ENCODE measurements around the gene DIO3. TPM values are rescaled to one million over a fixed set of nuclear protein-coding genes. Genes with fewer than 3 reads are reported as not detected.

The DIO3 gene
- total RNA-seq, 1 experiment from 2014 or later = 4.9 TPM

GRCh38 chr14:101590062-101590461 lies 28.8 kb downstream of the DIO3 start:
- no TSS peak for BruUV-seq (replicated peaks)
- Histone ChIP-seq H3K9me2 (replicated peaks; ENCODE audit: low read length) (no peaks in the 10 kb centered on the region), H2AFZ (ENCODE audit: low read length) (no peak overlapping the region), H3K27ac (ENCODE audit: low read length) (no peak overlapping the region), H3K4me2 (ENCODE audit: low read length) (no peak overlapping the region), H4K20me1 (ENCODE audit: low read length) (no peaks in the 10 kb centered on the region), H3K9ac (ENCODE audit: low read length) (no peak overlapping the region), H3K27me3 (ENCODE audit: low read length) (no peaks in the 10 kb centered on the region), H3K4me3 (ENCODE audit: low read length) (no peak overlapping the region), H3K36me3 (ENCODE audit: low read depth, low read length) (no peaks in the 10 kb centered on the region), H3K4me1 (ENCODE audit: insufficient read depth, low read length) (no peaks in the 10 kb centered on the region), H3K79me2 (ENCODE audit: low read length) (no peaks in the 10 kb centered on the region), H3F3A (ENCODE audit: low read length, unreplicated experiment) (no peaks in the 10 kb centered on the region), H3K9me3 (ENCODE audit: low read length) (no peaks in the 10 kb centered on the region)
- intact Hi-C loops (cut with micrococcal nuclease) = no loop called here
- CTCF ChIA-PET = no interaction called here
- no peak for ATAC-seq
- TF ChIP-seq EZH2phosphoT487 (IDR thresholded peaks at IDR 0.05; ENCODE audit: borderline replicate concordance, low read length) (no peak), EZH2 (IDR thresholded peaks at IDR 0.05; ENCODE audit: low read length, unreplicated experiment) (no peak)
- TF ChIP-seq, protein P1, sequence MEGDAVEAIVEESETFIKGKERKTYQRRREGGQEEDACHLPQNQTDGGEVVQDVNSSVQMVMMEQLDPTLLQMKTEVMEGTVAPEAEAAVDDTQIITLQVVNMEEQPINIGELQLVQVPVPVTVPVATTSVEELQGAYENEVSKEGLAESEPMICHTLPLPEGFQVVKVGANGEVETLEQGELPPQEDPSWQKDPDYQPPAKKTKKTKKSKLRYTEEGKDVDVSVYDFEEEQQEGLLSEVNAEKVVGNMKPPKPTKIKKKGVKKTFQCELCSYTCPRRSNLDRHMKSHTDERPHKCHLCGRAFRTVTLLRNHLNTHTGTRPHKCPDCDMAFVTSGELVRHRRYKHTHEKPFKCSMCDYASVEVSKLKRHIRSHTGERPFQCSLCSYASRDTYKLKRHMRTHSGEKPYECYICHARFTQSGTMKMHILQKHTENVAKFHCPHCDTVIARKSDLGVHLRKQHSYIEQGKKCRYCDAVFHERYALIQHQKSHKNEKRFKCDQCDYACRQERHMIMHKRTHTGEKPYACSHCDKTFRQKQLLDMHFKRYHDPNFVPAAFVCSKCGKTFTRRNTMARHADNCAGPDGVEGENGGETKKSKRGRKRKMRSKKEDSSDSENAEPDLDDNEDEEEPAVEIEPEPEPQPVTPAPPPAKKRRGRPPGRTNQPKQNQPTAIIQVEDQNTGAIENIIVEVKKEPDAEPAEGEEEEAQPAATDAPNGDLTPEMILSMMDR (conservative IDR thresholded peaks at IDR 0.05; ENCODE audit: low read depth, low read length) = no peak
- POLR2A ChIA-PET (ENCODE audit: unreplicated experiment) = no interaction called here
- no peak for DNase-seq

DNA sequence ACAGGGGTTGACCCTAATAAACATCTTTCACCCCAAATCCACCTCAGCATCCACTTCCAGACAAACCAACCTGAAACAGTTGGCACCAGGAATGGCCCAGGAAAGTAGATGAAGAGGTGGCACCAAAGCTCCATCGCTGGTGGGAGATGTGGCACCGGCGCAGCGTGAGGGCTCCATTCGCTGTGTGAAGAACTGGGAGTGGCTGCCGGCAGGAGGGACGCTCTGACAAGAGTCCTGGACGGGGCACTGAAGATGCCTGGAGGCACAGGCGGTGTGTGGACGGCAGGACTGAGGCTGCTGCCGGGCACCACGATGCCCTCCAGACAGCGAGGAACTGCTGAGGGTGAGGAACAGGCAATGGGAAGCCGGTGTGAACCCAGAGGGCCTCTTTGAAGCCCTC lies 29.3 kb downstream of the DIO3 start:
- Histone ChIP-seq H3K36me3 (ENCODE audit: low read depth, low read length) (no peaks in the 10 kb centered on the region), H4K20me1 (ENCODE audit: low read length) (no peaks in the 10 kb centered on the region), H3K9me3 (ENCODE audit: low read length) (no peaks in the 10 kb centered on the region), H3F3A (ENCODE audit: low read length, unreplicated experiment) (no peaks in the 10 kb centered on the region), H3K9me2 (replicated peaks; ENCODE audit: low read length) (no peaks in the 10 kb centered on the region), H3K27ac (ENCODE audit: low read length) (no peak overlapping the region), H3K27me3 (ENCODE audit: low read length) (no peaks in the 10 kb centered on the region), H3K9ac (ENCODE audit: low read length) (no peak overlapping the region), H3K4me3 (ENCODE audit: low read length) (no peak overlapping the region), H3K4me1 (ENCODE audit: insufficient read depth, low read length) (no peaks in the 10 kb centered on the region), H3K79me2 (ENCODE audit: low read length) (no peaks in the 10 kb centered on the region), H3K4me2 (ENCODE audit: low read length) (no peak overlapping the region), H2AFZ (ENCODE audit: low read length) (no peak overlapping the region)
- BruUV-seq (replicated peaks) = no TSS peak
- ChIA-PET POLR2A (ENCODE audit: unreplicated experiment) (no interaction called here), CTCF (no interaction called here)
- TF ChIP-seq EZH2 (IDR thresholded peaks at IDR 0.05; ENCODE audit: low read length, unreplicated experiment) = no peak
- TF ChIP-seq, protein P1 (conservative IDR thresholded peaks at IDR 0.05; ENCODE audit: low read depth, low read length) = no peak
- TF ChIP-seq EZH2phosphoT487 (IDR thresholded peaks at IDR 0.05; ENCODE audit: borderline replicate concordance, low read length) = no peak
- no peak for DNase-seq
- no peak for ATAC-seq
- intact Hi-C loops (cut with micrococcal nuclease) = no loop called here

DNA sequence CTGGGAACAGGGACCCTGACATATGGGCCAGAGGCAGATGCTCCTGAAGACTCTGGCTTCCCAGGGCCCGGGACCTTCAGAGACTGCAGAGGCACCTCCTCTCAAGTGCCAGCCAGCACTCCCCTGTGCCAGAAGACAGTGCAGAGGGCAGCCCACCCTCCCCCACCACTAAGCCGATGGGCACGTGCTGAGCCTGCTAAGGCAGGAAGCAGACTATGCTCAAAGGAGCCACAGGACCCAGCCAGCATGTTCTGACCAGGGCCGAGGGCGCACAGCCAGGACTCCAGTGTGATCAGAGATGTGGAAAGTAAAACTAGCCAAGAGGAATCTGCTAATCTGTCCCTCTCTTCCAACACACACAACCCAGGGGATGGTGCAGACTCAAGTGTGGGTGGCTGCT lies 29.8 kb downstream of the DIO3 start:
- POLR2A ChIA-PET (ENCODE audit: unreplicated experiment) = no interaction called here
- Histone ChIP-seq H3K27me3 (ENCODE audit: low read length) (no peaks in the 10 kb centered on the region), H3K9ac (ENCODE audit: low read length) (no peak overlapping the region), H3F3A (ENCODE audit: low read length, unreplicated experiment) (no peaks in the 10 kb centered on the region), H3K9me2 (replicated peaks; ENCODE audit: low read length) (no peaks in the 10 kb centered on the region), H3K4me2 (ENCODE audit: low read length) (no peak overlapping the region), H3K4me3 (ENCODE audit: low read length) (no peak overlapping the region), H3K9me3 (ENCODE audit: low read length) (no peaks in the 10 kb centered on the region), H3K36me3 (ENCODE audit: low read depth, low read length) (no peaks in the 10 kb centered on the region), H3K79me2 (ENCODE audit: low read length) (no peaks in the 10 kb centered on the region), H3K4me1 (ENCODE audit: insufficient read depth, low read length) (no peaks in the 10 kb centered on the region), H4K20me1 (ENCODE audit: low read length) (no peaks in the 10 kb centered on the region), H2AFZ (ENCODE audit: low read length) (no peak overlapping the region), H3K27ac (ENCODE audit: low read length) (no peak overlapping the region)
- ATAC-seq = no peak
- intact Hi-C loops (cut with micrococcal nuclease) = no loop called here
- CTCF ChIA-PET = no interaction called here
- no peak for DNase-seq
- BruUV-seq (replicated peaks) = no TSS peak
- no peak for TF ChIP-seq EZH2 (IDR thresholded peaks at IDR 0.05; ENCODE audit: low read length, unreplicated experiment)
- no peak for TF ChIP-seq EZH2phosphoT487 (IDR thresholded peaks at IDR 0.05; ENCODE audit: borderline replicate concordance, low read length)
- TF ChIP-seq, protein P1 (conservative IDR thresholded peaks at IDR 0.05; ENCODE audit: low read depth, low read length) = no peak
